ENCODE data around the gene CMSS1. TPM values are rescaled to one million over a fixed set of nuclear protein-coding genes. Genes with fewer than 3 reads are reported as not detected.
A peak's percentile ranks its signal among the peaks of the same experiment; 100 is the strongest.

The CMSS1 gene
- total and polyA plus RNA-seq, 2 of the 13 experiments (the other 11 are each of a cell fraction or from before 2014, with no cell fraction given): 6.4 to 48.7 TPM

- TF ChIP-seq ZNF318 (CRISPR knock-in tag; IDR thresholded peaks at IDR 0.05): no peak
- TF ChIP-seq TBX2 (CRISPR knock-in tag; IDR thresholded peaks at IDR 0.05; ENCODE audit: borderline replicate concordance): peak; percentile 79
- peak; percentile 98 for TF ChIP-seq MED1 (CRISPR knock-in tag; IDR thresholded peaks at IDR 0.05)
- peak; percentile 65; the same call in 1 of the 2 replicates for TF ChIP-seq MAX (IDR thresholded peaks at IDR 0.05)
- TF ChIP-seq NFE2L2 (IDR thresholded peaks at IDR 0.05; ENCODE audit: low read length): no peak
- TF ChIP-seq MBD4 (IDR thresholded peaks at IDR 0.05; ENCODE audit: borderline replicate concordance, low read length): peak; percentile 96
- no peak for TF ChIP-seq ZBTB7A (CRISPR knock-in tag; IDR thresholded peaks at IDR 0.05)
- no peak for TF ChIP-seq HINFP (CRISPR knock-in tag; IDR thresholded peaks at IDR 0.05; ENCODE audit: low read depth)
- no peak for TF ChIP-seq ZNF235 (CRISPR knock-in tag; IDR thresholded peaks at IDR 0.05; ENCODE audit: borderline replicate concordance)
- no peak for TF ChIP-seq ZNF282 (IDR thresholded peaks at IDR 0.05; ENCODE audit: partially characterized antibody)
- TF ChIP-seq PPARG (CRISPR knock-in tag; conservative IDR thresholded peaks at IDR 0.05): peak; percentile 53
- TF ChIP-seq YEATS4 (CRISPR knock-in tag; IDR thresholded peaks at IDR 0.05; ENCODE audit: borderline replicate concordance): peak; percentile 63; the same call in 1 of the 2 replicates
- TF ChIP-seq HOXD1 (CRISPR knock-in tag; IDR thresholded peaks at IDR 0.05): peak; percentile 75
- no peak for TF ChIP-seq ZNF772 (CRISPR knock-in tag; IDR thresholded peaks at IDR 0.05)
Observed at GRCh38 chr3:100075851-100076730, 258.4 kb downstream of the CMSS1 start (continued).

Data from HepG2 (cell line).